Suprapubic skin (tissue), 4 donors: ENCODE measurements around the gene UNC93A. TPM values are rescaled to one million over a fixed set of nuclear protein-coding genes. Genes with fewer than 3 reads are reported as not detected.
"Not testable (repeated sequence)": the region's sequence is repeated elsewhere in the genome, so short reads cannot be mapped to it uniquely, and the experiment has no call there.

Experiments used
- DNase-seq, 2 donors: peaks; one replicate each; pipeline ENCODE4 v3.0.0-alpha.2; 2019; ENCODE audit warnings: low spot score in 2 of 2
- H3K27ac ChIP-seq: fragments of 200-600 bp; sonication (generic); one replicate; pipeline ENCODE4 v1.5.1; 2019
- H3K27me3 ChIP-seq: fragments of 200-600 bp; sonication (generic); one replicate; pipeline ENCODE4 v1.5.1; 2019
- H3K36me3 ChIP-seq: fragments of 200-600 bp; sonication (generic); one replicate; pipeline ENCODE4 v1.5.1; 2019
- H3K4me1 ChIP-seq: fragments of 200-600 bp; sonication (generic); one replicate; pipeline ENCODE4 v1.5.1; 2019
- H3K4me3 ChIP-seq: fragments of 200-600 bp; sonication (generic); one replicate; pipeline ENCODE4 v1.5.1; 2019; ENCODE audit warnings: mild to moderate bottlenecking
- H3K9me3 ChIP-seq: fragments of 200-600 bp; sonication (generic); one replicate; pipeline ENCODE4 v1.5.1; 2019
- EP300 ChIP-seq: sonication (generic); formaldehyde crosslinking; IDR thresholded peaks from one replicate; pipeline ENCODE4 v1.6.1; 2017; ENCODE audit warnings: antibody characterized with exemption
- POLR2A ChIP-seq, 2 donors: fragments of 450-650 bp; IDR thresholded peaks; one replicate each; pipeline ENCODE4 v1.6.1; 2017; ENCODE audit warnings: antibody characterized with exemption in 2 of 2, mild to moderate bottlenecking in 2 of 2, moderate library complexity in 2 of 2
- POLR2AphosphoS5 ChIP-seq, 3 donors: sonication (generic); formaldehyde crosslinking; IDR thresholded peaks; one replicate each; pipeline ENCODE4 v1.6.1; 2017; ENCODE audit warnings: antibody characterized with exemption in 3 of 3
- WGBS: methylation state at CpG from one replicate; pipeline ENCODE4 v1.1.5; 2018; 5-methylcytosine and 5-hydroxymethylcytosine counted together
- total RNA-seq, 4 donors: library from RNA; depleted of rRNA; stranded (reverse); fragments of >200 nt; gene quantifications; one replicate each; pipeline ENCODE4 v1.1.0, GENCODE V29; 2016
- TF ChIP-seq, protein P1 (sequence below), 2 donors: fragments of 200-600 bp in 1 of 2; fragments of 450-650 bp in 1 of 2; sonication (generic) in 1 of 2; IDR thresholded peaks; one replicate each; pipeline ENCODE4 v1.5.1; 2016 to 2019; ENCODE audit warnings: antibody characterized with exemption in 2 of 2, mild to moderate bottlenecking in 1 of 2, moderate library complexity in 1 of 2

UNC93A gene
- total RNA-seq = 10 to 100 TPM; 16.1 to 41.7 (median 30.2) TPM

DNA sequence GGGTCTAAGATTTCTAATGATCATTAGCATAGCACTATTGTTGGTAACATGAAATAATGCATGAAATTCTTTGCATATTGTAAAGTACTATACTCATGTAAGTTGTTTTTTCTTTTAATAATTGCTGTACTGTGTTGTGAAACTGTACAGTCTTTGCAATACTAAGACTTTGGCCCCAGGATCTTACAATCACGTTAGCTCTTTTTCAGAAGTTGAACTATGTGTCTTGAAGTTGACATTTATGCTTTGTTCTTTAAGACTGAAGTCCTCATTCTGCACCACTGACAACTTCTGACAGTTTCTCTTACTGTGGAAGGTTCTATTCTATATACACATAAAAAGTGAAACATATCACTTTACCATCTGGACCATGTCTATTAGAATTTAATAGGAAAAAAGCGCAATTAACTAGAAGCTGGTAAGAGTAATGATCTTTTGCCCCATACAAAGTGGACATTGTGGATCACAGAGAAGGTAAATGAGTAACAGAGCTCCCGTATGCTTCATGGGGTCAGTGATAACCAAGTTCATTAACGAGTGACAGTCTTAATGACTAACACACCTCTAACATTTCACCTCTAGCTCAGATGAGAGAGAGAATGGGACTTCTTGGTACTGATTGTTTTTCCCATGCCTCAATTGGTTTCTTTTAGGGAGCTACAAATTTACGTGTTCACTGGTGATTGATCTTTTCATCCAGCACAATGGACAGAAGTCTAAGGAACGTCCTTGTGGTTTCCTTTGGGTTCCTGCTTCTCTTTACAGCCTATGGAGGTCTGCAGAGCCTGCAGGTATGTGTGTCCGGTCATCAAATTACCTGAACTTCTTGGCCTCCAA lies at the start of gene UNC93A:
Gene UNC93A (plus strand): TSS at position 530 of the 837 bp plus-strand sequence. CDS start 175 bp downstream, at position 705.
- Histone ChIP-seq H3K27me3 (peaks cover 18% of the 10 kb centered on the region), H3K36me3 (no peaks in the 10 kb centered on the region), H3K4me1 (no peaks in the 10 kb centered on the region), H3K4me3 (no peak within 1 kb of the TSS), H3K9me3 (no peaks in the 10 kb centered on the region), H3K27ac (no peak within 1 kb of the TSS)
- DNase-seq = no peak
- 65% methylated on average over 7 of the region's 7 CpGs for WGBS
- TF ChIP-seq POLR2A (IDR thresholded peaks at IDR 0.05) (no peak), POLR2AphosphoS5 (IDR thresholded peaks at IDR 0.05) (no peak), EP300 (no peak)
- TF ChIP-seq, protein P1, sequence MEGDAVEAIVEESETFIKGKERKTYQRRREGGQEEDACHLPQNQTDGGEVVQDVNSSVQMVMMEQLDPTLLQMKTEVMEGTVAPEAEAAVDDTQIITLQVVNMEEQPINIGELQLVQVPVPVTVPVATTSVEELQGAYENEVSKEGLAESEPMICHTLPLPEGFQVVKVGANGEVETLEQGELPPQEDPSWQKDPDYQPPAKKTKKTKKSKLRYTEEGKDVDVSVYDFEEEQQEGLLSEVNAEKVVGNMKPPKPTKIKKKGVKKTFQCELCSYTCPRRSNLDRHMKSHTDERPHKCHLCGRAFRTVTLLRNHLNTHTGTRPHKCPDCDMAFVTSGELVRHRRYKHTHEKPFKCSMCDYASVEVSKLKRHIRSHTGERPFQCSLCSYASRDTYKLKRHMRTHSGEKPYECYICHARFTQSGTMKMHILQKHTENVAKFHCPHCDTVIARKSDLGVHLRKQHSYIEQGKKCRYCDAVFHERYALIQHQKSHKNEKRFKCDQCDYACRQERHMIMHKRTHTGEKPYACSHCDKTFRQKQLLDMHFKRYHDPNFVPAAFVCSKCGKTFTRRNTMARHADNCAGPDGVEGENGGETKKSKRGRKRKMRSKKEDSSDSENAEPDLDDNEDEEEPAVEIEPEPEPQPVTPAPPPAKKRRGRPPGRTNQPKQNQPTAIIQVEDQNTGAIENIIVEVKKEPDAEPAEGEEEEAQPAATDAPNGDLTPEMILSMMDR (IDR thresholded peaks at IDR 0.05) = no peak

DNA sequence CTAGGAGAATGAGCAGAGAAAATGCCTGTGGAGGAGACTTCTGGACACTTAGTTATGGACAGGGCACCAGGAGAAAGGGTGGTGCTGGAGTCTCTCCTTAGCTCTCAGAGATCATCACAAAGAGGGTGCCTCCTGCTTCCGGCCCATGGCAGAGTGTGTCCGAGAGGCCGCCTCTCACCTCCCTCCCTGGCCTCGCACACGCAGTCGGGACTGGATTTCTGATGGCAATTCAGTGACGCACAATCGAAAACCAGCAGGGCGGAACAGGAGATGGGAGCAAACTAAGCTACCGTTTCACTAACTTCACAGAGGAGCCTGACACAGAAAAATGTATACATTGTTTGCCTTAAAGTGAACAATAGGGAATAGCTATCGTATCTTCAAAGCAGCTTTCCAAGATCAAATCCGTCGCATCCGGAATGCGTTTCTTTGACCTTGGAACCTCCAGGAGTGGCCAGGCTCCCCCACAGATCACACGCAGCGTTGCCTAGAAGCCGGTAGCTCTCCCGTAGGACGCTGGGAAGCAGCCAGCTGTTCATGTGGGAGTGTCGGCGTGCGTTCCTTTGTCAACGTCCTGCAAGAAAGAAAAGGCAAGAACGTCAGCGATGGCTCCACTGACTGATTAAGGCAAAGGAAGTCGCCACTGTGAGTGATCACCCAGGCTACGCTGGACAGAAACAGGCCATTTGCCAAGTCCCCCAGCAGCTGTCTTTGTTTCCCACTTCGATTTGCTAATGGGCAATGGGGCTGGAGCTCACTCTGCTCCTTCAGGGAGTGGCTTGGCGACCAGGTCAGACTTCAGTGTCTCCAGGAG lies 49.6 kb upstream of the UNC93A start:
- H3K4me3 ChIP-seq, H3K4me1 ChIP-seq, H3K9me3 ChIP-seq, H3K36me3 ChIP-seq, DNase-seq, H3K27ac ChIP-seq: not testable (repeated sequence)
- 79% methylated on average over 14 of the region's 30 CpGs for WGBS
- H3K27me3 ChIP-seq = peaks cover 20% of the 10 kb centered on the region

DNA sequence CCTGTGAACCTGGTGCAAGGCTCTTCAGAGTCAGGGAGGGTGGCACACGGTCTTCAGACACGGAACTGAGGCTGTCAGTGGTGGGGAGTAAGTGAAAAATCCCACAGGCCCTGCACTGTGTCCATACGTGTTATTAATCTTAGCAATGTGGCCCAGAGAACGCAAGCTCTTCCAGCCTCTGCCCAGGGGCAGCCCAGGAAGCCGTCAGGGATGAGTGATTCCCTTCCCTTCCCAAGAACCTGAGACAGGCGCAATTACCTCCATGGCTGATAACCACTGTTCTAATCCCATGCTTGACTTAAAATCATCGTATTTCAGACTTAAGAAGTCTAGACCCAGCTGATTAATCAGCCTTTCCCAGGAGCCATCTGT lies 49.0 kb upstream of the UNC93A start:
- H3K4me3 ChIP-seq, H3K9me3 ChIP-seq, H3K27ac ChIP-seq, H3K36me3 ChIP-seq, DNase-seq, H3K4me1 ChIP-seq: not testable (repeated sequence)
- 75% methylated on average over 2 of the region's 7 CpGs for WGBS
- H3K27me3 ChIP-seq = peaks cover 24% of the 10 kb centered on the region

DNA sequence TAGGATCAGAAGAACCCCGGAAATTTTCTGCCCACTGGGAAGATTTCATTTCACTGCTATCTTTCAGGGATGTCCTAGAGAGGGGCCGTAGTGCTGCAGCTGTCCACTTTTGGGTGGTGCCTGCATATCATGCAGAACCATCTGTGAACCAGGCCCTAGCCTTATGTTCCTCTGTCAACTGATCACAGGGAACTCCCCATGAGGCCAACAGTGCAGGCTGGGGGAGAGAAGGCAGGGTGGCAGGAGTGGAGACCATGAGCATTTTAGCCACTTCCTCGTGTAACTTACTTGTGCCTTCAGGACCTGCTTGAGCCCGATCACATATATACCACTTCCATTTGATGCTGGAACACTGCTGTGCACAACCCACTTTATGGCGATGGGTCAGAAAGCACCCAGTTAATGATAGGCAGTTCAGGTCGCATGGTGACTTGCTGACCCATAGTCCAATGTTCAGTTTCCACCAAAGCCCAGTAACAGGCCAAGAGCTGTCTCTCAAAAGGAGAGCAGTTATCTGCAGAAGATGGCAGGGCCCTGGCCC lies 48.5 kb upstream of the UNC93A start:
- not testable (repeated sequence) for H3K4me3 ChIP-seq, H3K27ac ChIP-seq, H3K9me3 ChIP-seq, H3K4me1 ChIP-seq, DNase-seq, H3K36me3 ChIP-seq
- WGBS = 75% methylated on average over 6 of the region's 6 CpGs
- peaks cover 24% of the 10 kb centered on the region for H3K27me3 ChIP-seq

DNA sequence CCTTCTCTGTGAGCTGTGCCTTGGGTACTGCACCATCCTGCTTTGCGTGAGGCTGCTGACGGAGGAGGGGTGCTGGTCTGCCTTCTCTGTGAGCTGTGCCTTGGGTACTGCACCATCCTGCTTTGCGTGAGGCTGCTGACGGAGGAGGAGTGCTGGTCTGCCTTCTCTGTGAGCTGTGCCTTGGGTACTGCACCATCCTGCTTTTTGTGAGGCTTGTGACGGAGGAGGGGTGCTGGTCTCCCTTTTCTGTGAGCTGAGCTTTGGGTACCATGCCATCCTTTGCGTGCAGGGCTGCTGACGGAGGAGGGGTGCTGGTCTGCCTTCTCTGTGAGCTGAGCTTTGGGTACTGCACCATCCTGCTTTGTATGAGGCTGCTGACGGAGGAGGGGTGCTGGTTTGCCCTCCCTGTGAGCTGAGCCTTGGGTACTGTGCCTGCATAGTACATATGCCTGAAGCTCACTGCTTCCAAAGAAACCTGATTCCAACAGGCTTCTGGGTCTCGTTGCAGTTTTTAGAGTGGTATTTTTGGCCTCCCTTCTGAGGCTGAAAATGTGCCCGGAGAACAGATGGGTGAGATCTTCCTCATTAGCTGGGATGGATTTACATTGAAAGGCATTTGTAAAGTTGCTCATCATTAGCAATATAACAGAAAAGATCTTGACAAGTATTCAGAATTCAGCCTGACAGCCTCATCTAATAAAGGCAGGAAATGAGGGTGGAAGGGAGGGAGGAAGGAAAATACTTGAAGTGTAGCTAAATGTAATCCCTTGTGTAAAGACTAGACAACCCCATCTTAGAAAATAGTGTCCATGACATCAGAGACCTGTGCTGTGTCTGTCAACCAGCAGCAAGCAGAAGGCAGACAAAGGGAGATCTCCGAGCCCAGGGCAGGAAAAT lies 46.8 kb upstream of the UNC93A start:
- Histone ChIP-seq H3K27me3 (peaks cover 24% of the 10 kb centered on the region), H3K27ac (no peak overlapping the region), H3K4me1 (no peaks in the 10 kb centered on the region), H3K4me3 (no peak overlapping the region), H3K36me3 (no peaks in the 10 kb centered on the region), H3K9me3 (no peaks in the 10 kb centered on the region)
- 30% methylated on average over 11 of the region's 11 CpGs for WGBS
- no peak for DNase-seq
- no peak for TF ChIP-seq EP300
- TF ChIP-seq POLR2AphosphoS5 (IDR thresholded peaks at IDR 0.05) = no peak
- TF ChIP-seq POLR2A (IDR thresholded peaks at IDR 0.05) = no peak
- TF ChIP-seq, protein P1 (IDR thresholded peaks at IDR 0.05) = no peak

DNA sequence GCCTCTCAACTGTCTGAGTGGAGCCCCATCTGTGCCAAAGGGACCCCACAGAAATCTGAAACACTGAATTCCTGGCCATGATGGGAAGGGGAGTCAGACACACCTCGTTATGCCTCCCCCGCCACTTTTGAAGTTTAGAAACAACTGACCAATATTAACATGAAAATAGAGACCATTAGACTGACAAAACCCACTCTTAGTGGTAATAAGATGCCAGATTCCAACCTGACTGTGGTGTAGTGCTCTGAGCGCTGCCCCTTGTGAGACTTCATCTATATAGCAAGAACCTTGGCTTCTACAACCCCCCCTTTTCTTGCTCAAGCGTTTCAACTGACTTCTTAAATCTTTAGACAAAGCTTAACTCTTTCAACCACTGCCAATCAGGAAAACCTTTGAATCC lies 46.1 kb upstream of the UNC93A start:
- Histone ChIP-seq H3K36me3 (no peaks in the 10 kb centered on the region), H3K27ac (no peak overlapping the region), H3K4me1 (no peaks in the 10 kb centered on the region), H3K27me3 (peaks cover 22% of the 10 kb centered on the region), H3K9me3 (no peaks in the 10 kb centered on the region), H3K4me3 (no peak overlapping the region)
- no peak for DNase-seq
- no peak for TF ChIP-seq POLR2AphosphoS5 (IDR thresholded peaks at IDR 0.05)
- TF ChIP-seq POLR2A (IDR thresholded peaks at IDR 0.05) = no peak
- TF ChIP-seq, protein P1 (IDR thresholded peaks at IDR 0.05) = no peak
- TF ChIP-seq EP300 = no peak
- WGBS = 53% methylated on average over 4 of the region's 4 CpGs
